GM12878 (cell line): Measurements from ENCODE around the gene TNRC6B. TPM values are rescaled to one million over a fixed set of nuclear protein-coding genes. Genes with fewer than 3 reads are reported as not detected.

Experiments used
- ATAC-seq: fragments of 200-7000 bp; cut with Tn5 transposase; 3 replicates; pipeline ENCODE4 v1.9.1; 2020; ENCODE audit warnings: mild to moderate bottlenecking, moderate library complexity
- BruUV-seq: library from RNA; stranded (reverse); fragments of 400-500 nt; replicated peaks from 2 replicates; lab custom pipeline; 2021; lab: Mats Ljungman, UMichigan
- CTCF ChIA-PET: fragments of 300-600 bp; sonication (Branson Sonifier 250); formaldehyde crosslinking; extraction: SDS; loops from one replicate; lab custom pipeline; 2021; ENCODE audit warnings: inconsistent platforms; lab: Yijun Ruan, JAX
- POLR2A ChIA-PET: fragments of 350-600 bp; formaldehyde crosslinking; extraction: SDS; loops from one replicate; lab custom pipeline; 2021; ENCODE audit warnings: inconsistent platforms; lab: Charles Lee
- RAD21 ChIA-PET: fragments of 300-600 bp; sonication (Branson Sonifier 250); formaldehyde crosslinking; loops from one replicate; lab custom pipeline; 2023; ENCODE audit warnings: antibody characterized with exemption; ENCODE audit not compliant: unreplicated experiment; lab: Charles Lee
- SMC1A ChIA-PET: fragments of 300-600 bp; sonication (Branson Sonifier 250); formaldehyde crosslinking; loops from one replicate; lab custom pipeline; 2023; ENCODE audit not compliant: unreplicated experiment, uncharacterized antibody; lab: Charles Lee
- DNase-seq: peaks from one replicate; pipeline ENCODE4 v3.0.0-alpha.2; 2011; ENCODE audit warnings: low read depth, low spot score
- FAIRE-seq: peaks from 3 replicates; lab custom pipeline; 2011; peaks lifted over from hg19 to GRCh38; lab: Jason Lieb, UNC
- H2AFZ ChIP-seq: 2 replicates; pipeline ENCODE4 v1.6.0; 2011; ENCODE audit warnings: low read depth, low read length, control low read depth; ENCODE audit not compliant: control insufficient read depth
- H3K27ac ChIP-seq: 2 replicates; pipeline ENCODE4 v1.5.1; 2011; ENCODE audit warnings: control low read depth; ENCODE audit not compliant: control insufficient read depth, insufficient read depth
- H3K27me3 ChIP-seq, 2 experiments: replicated peaks in 1 of 2; 2 replicates each; pipeline versions ENCODE4 v1.6.0 to v1.6.1; 2011; ENCODE audit warnings: low read length in 1 of 2; ENCODE audit not compliant: control insufficient read depth in 2 of 2, insufficient read depth in 2 of 2
- H3K36me3 ChIP-seq, 2 experiments: 2 replicates each; pipeline ENCODE4 v1.5.1; 2011; ENCODE audit warnings: low read length in 1 of 2; ENCODE audit not compliant: control insufficient read depth in 2 of 2, insufficient read depth in 2 of 2
- H3K4me1 ChIP-seq: 2 replicates; pipeline ENCODE4 v1.6.1; 2011; ENCODE audit warnings: mild to moderate bottlenecking, low read length, moderate library complexity, mixed read lengths; ENCODE audit not compliant: control insufficient read depth, insufficient read depth
- H3K4me2 ChIP-seq: 2 replicates; pipeline ENCODE4 v1.6.0; 2011; ENCODE audit warnings: control low read depth; ENCODE audit not compliant: control insufficient read depth, insufficient read depth
- H3K4me3 ChIP-seq: fragments of 200-600 bp; sonication (generic); 2 replicates; pipeline ENCODE4 v1.5.1; 2016
- H3K79me2 ChIP-seq: 2 replicates; pipeline ENCODE4 v1.6.0; 2011; ENCODE audit warnings: low read length; ENCODE audit not compliant: control insufficient read depth, insufficient read depth
- H3K9ac ChIP-seq: 2 replicates; pipeline ENCODE4 v1.8.0; 2011; ENCODE audit warnings: low read length, control low read depth, mixed read lengths; ENCODE audit not compliant: control insufficient read depth, insufficient read depth
- H3K9me3 ChIP-seq: replicated peaks from 3 replicates; pipeline ENCODE4 v1.5.1; 2011; ENCODE audit warnings: mild to moderate bottlenecking, low read length; ENCODE audit not compliant: control insufficient read depth, insufficient read depth
- H4K20me1 ChIP-seq: 2 replicates; pipeline ENCODE4 v1.6.0; 2011; ENCODE audit not compliant: control insufficient read depth, insufficient read depth
- CTCF ChIP-seq, 3 experiments: IDR thresholded peaks in 2 of 3; conservative IDR thresholded peaks in 1 of 3; 2 replicates each; pipeline ENCODE4 v1.5.1; 2011; ENCODE audit warnings: low read depth in 3 of 3, low read length in 3 of 3, mild to moderate bottlenecking in 3 of 3, control low read depth in 2 of 3, moderate library complexity in 2 of 3, inconsistent platforms in 1 of 3, mixed read lengths in 1 of 3; ENCODE audit not compliant: control insufficient read depth in 2 of 3, insufficient read depth in 1 of 3; ENCODE audit errors: extremely low read depth in 1 of 3
- EGR1 ChIP-seq, 2 experiments: IDR thresholded peaks; 1 replicate in 1 of 2; 2 replicates in 1 of 2; pipeline ENCODE4 v1.6.1; 2011 to 2012; ENCODE audit warnings: low read depth in 2 of 2, low read length in 2 of 2, borderline replicate concordance in 1 of 2, mild to moderate bottlenecking in 1 of 2, moderate library complexity in 1 of 2
- MTA3 ChIP-seq: IDR thresholded peaks from 2 replicates; pipeline ENCODE4 v1.6.1; 2012; ENCODE audit warnings: low read length, inconsistent platforms, borderline replicate concordance
- REST ChIP-seq: IDR thresholded peaks from 2 replicates; pipeline ENCODE4 v1.6.1; 2012; ENCODE audit warnings: mild to moderate bottlenecking, low read depth, low read length
- RFX5 ChIP-seq: IDR thresholded peaks from 2 replicates; pipeline ENCODE4 v1.6.1; 2011; ENCODE audit warnings: low read depth, low read length, improper control_type of control experiment
- SIN3A ChIP-seq: IDR thresholded peaks from 2 replicates; pipeline ENCODE4 v1.6.1; 2012; ENCODE audit warnings: low read depth, low read length, improper control_type of control experiment
- SMAD1 ChIP-seq: fragments of 450-650 bp; IDR thresholded peaks from 2 replicates; pipeline ENCODE4 v1.6.1; 2018; ENCODE audit warnings: mild to moderate bottlenecking, low read depth; ENCODE audit not compliant: partially characterized antibody
- SMARCA5 ChIP-seq: fragments of 450-650 bp; IDR thresholded peaks from 2 replicates; pipeline ENCODE4 v1.6.1; 2017; ENCODE audit warnings: mild to moderate bottlenecking
- TCF7 ChIP-seq: IDR thresholded peaks from 2 replicates; pipeline ENCODE4 v1.6.1; 2014; ENCODE audit warnings: antibody characterized with exemption, borderline replicate concordance
- ZBED1 ChIP-seq: IDR thresholded peaks from 2 replicates; pipeline ENCODE4 v1.6.1; 2016; ENCODE audit warnings: borderline replicate concordance
- ZNF687 ChIP-seq: fragments of 450-650 bp; IDR thresholded peaks from 2 replicates; pipeline ENCODE4 v1.6.1; 2017; ENCODE audit warnings: mild to moderate bottlenecking, moderate library complexity
- WGBS: methylation state at CpG from one replicate; pipeline ENCODE4 v1.1.6; 2016; ENCODE audit warnings: low lambda C conversion rate; ENCODE audit not compliant: insufficient replicate concordance, insufficient coverage; ENCODE audit errors: missing lambda C conversion rate; 5-methylcytosine and 5-hydroxymethylcytosine counted together
- in situ Hi-C: fragments of 300-500 bp; cut with MboI; formaldehyde crosslinking; loops from 9 replicates; pipeline ENCODE4 v1.14.3; 2018; ENCODE audit warnings: mixed read lengths
- intact Hi-C: fragments of 100-400 bp; cut with micrococcal nuclease; formaldehyde crosslinking; loops from one replicate; pipeline ENCODE4 v1.14.2; 2022; ENCODE audit not compliant: unreplicated experiment
- polyA plus RNA-seq, 11 experiments: library from polyadenylated mRNA; depleted of rRNA in 4 of 11; unstranded in 6 of 11; stranded (reverse) in 5 of 11; fragments of >200 nt; fragmentation: Nextera tagmentation in 4 of 11; fragmentation: Illumina TruSeq in 1 of 11; extraction: Ambion mirVana in 4 of 11; extraction: Trizol in 1 of 11; gene quantifications; 1 replicate in 1 of 11; 2 replicates in 10 of 11; pipeline versions ENCODE4 v1.2.1 to v1.2.3, GENCODE V29; 2011 to 2016; ENCODE audit warnings: inconsistent platforms in 2 of 11, missing spikeins in 2 of 11, low read depth in 1 of 11
- total RNA-seq, 4 experiments: library from RNA; depleted of rRNA in 3 of 4; stranded (reverse); fragments of >200 nt in 3 of 4; fragmentation: Illumina TruSeq in 1 of 4; extraction: Trizol in 1 of 4; gene quantifications; 2 replicates each; pipeline versions ENCODE4 v1.2.1 to v1.2.3, GENCODE V29; 2013 to 2021

Gene TNRC6B
- total and polyA plus RNA-seq, 10 of the 15 experiments (the other 5 are each of a cell fraction or from before 2014, with no cell fraction given): 3.6 to 32.8 (median 16.4) TPM

DNA sequence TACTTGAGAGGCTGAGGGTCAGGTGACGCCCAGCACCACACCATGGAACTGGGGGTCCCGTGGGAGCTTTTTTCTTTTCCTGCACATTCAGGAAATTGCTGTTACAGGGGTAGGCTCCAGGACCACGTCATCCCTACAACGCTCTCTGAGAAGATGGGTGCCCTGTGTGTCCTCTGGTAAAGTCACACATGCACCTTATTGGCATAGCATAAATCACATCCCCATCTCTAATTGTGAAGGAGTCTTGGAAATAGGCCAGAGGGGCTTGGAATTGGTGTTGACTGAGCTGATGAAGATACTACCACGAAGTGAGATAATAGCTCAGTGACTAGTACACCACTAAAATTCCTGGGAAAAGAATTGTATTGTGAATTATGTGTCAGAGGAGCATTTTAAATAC lies 57.6 kb downstream of the TNRC6B start (continued):
- TF ChIP-seq ZNF687 (no peak), RFX5 (no peak), MTA3 (no peak), SMAD1 (no peak), EGR1 (IDR thresholded peaks at IDR 0.05; ENCODE audit: borderline replicate concordance in 1 of 2, low read depth in 2 of 2, low read length in 2 of 2) (no peak), SMARCA5 (no peak), ZBED1 (no peak)
- TF ChIP-seq, all 136 proteins: peak for 0

DNA sequence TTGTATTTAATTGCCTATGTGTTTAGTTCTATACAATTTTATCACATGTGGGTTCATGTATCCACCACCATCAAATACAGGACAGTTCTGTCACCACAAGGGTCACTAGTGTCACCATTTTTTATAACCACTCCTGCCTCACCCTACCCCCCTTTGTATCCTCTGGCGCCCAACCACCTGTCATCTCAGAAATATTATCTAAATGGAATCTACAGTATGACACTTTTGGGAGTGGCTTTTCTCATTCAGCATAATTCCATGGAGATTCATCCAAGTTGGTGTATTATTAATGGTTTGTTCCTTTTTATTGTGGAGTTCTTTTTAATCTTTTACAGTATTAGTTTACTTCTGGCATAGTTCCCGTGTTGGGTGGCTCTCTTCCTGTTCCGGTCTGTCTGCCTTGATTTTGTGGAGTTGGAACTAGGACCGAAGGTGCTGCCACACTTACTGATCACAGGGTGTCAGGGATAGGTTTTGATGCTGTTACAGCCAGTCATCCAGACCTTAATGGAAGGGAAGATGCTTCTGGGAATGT lies 58.5 kb downstream of the TNRC6B start:
- TF ChIP-seq TCF7: no peak
- no peak for TF ChIP-seq SIN3A
- TF ChIP-seq REST: no peak
- no peak for TF ChIP-seq CTCF (IDR thresholded peaks at IDR 0.05 in 2 of 3, conservative IDR thresholded peaks at IDR 0.05 in 1 of 3; ENCODE audit: control insufficient read depth in 2 of 3, extremely low read depth in 1 of 3, insufficient read depth in 1 of 3, low read depth in 3 of 3, low read length in 3 of 3)
- 89% methylated on average over 4 of the region's 4 CpGs for WGBS
- FAIRE-seq (no peak), DNase-seq (no peak), ATAC-seq (no peak)
- Histone ChIP-seq H3K4me3 (no peak overlapping the region), H2AFZ (no peak overlapping the region), H4K20me1 (peaks cover 8% of the 10 kb centered on the region; the same call in 1 of the 2 replicates), H3K36me3 (peaks cover 0 to 6% of the 10 kb centered on the region in 2 experiments; a peak in 2 of 4 replicates), H3K27ac (no peak overlapping the region), H3K4me1 (peaks cover 31% of the 10 kb centered on the region), H3K27me3 (no peaks in the 10 kb centered on the region), H3K9me3 (no peaks in the 10 kb centered on the region), H3K79me2 (peaks cover 21% of the 10 kb centered on the region), H3K4me2 (no peak overlapping the region), H3K9ac (no peak overlapping the region)
- no TSS peak for BruUV-seq
- in situ Hi-C loops: no loop called here
- SMC1A ChIA-PET: no interaction called here
- CTCF ChIA-PET: interaction anchor here (1.0 kb wide), 1 partner anchor 112 kb away, joined by 3 read pairs; no protein-coding TSS in a partner anchor
- POLR2A ChIA-PET: no interaction called here
- intact Hi-C loops: no loop called here
- RAD21 ChIA-PET: no interaction called here
